HUES64 (cell line): ENCODE data around the gene RAC2. TPM values are rescaled to one million over a fixed set of nuclear protein-coding genes. Genes with fewer than 3 reads are reported as not detected.

Experiments used
- H3K27ac ChIP-seq: 2 replicates; pipeline ENCODE4 v1.7.0; 2013; ENCODE audit warnings: low read depth, low read length, inconsistent platforms
- H3K27me3 ChIP-seq: 2 replicates; pipeline ENCODE4 v1.6.1; 2013; ENCODE audit warnings: mild to moderate bottlenecking, low read length; ENCODE audit not compliant: insufficient read depth
- H3K36me3 ChIP-seq: 2 replicates; pipeline ENCODE4 v1.6.1; 2013; ENCODE audit warnings: mild to moderate bottlenecking, low read length; ENCODE audit not compliant: insufficient read depth
- H3K4me1 ChIP-seq: 2 replicates; pipeline ENCODE4 v1.6.1; 2013; ENCODE audit warnings: mild to moderate bottlenecking, low read length, moderate library complexity; ENCODE audit not compliant: insufficient read depth
- H3K4me3 ChIP-seq: 2 replicates; pipeline ENCODE4 v1.5.1; 2013; ENCODE audit warnings: mild to moderate bottlenecking, low read length, moderate library complexity
- H3K9ac ChIP-seq: 2 replicates; pipeline ENCODE4 v1.6.1; 2013; ENCODE audit warnings: mild to moderate bottlenecking, low read depth, low read length
- H3K9me3 ChIP-seq: 2 replicates; pipeline ENCODE4 v1.6.1; 2013; ENCODE audit warnings: low read depth, low read length; ENCODE audit not compliant: insufficient read depth
- WGBS: fragments of 150-250, 120-280 bp; methylation state at CpG from one replicate; pipeline ENCODE4 v1.1.7; 2013; ENCODE audit warnings: missing lambda C conversion rate; 5-methylcytosine and 5-hydroxymethylcytosine counted together
- polyA plus RNA-seq, 2 experiments: library from polyadenylated mRNA; stranded (reverse); fragments of 50-300 nt; gene quantifications; one replicate each; pipeline ENCODE4 v1.2.3, GENCODE V29; 2013

The RAC2 gene
- polyA plus RNA-seq (2013, experiment 1 of 2) = 2.0 TPM
- 3.2 TPM for polyA plus RNA-seq (2013, experiment 2 of 2)

GRCh38 chr22:37244114-37244921 lies at the start of gene RAC2:
TSS of gene RAC2 (minus strand) at chr22:37244269. CDS start at chr22:37244148, 121 bp downstream.
- H3K4me1 ChIP-seq = no peaks in the 10 kb centered on the region

GRCh38 chr22:37293172-37293571 lies 49.1 kb upstream of the RAC2 start:
- H3K27me3 ChIP-seq = no peaks in the 10 kb centered on the region
- no peak overlapping the region for H3K9ac ChIP-seq
- H3K4me3 ChIP-seq = no peak overlapping the region
- no peaks in the 10 kb centered on the region for H3K4me1 ChIP-seq
- H3K27ac ChIP-seq = no peak overlapping the region
- no peaks in the 10 kb centered on the region for H3K9me3 ChIP-seq
- 88% methylated on average over 3 of the region's 3 CpGs for WGBS
- no peaks in the 10 kb centered on the region for H3K36me3 ChIP-seq

More at GRCh38 chr22:37244114-37244921, at the start of gene RAC2:
- Histone ChIP-seq H3K9ac (no peak within 1 kb of the TSS), H3K4me3 (peak within 1 kb of the TSS; percentile 26), H3K27ac (no peak within 1 kb of the TSS), H3K27me3 (no peaks in the 10 kb centered on the region), H3K9me3 (no peaks in the 10 kb centered on the region), H3K36me3 (no peaks in the 10 kb centered on the region)
- 47% methylated on average over 23 of the region's 23 CpGs for WGBS

DNA sequence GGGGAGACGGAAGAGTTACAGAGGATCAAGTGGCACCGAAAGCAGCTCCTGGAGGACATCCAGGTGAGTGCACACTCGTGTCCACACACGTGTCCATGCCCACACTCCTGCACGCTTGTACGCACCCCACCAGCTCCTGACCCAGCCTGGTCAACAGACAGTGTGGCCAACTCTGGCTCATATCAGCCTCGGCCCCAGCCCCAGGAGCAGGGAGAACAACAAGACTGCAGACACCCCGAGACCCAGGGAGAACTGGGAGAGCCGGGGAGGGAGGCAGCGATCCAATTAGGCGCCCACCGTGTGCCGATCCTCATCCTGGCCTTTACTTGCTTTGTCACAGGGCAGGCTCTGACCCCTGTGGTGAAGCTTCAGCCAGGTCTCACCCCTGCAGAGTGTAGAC lies 48.6 kb upstream of the RAC2 start:
- no peaks in the 10 kb centered on the region for H3K36me3 ChIP-seq
- H3K9ac ChIP-seq = no peak overlapping the region
- H3K4me1 ChIP-seq = no peaks in the 10 kb centered on the region
- 88% methylated on average over 13 of the region's 13 CpGs for WGBS
- H3K27me3 ChIP-seq = no peaks in the 10 kb centered on the region
- H3K27ac ChIP-seq = no peak overlapping the region
- no peak overlapping the region for H3K4me3 ChIP-seq
- no peaks in the 10 kb centered on the region for H3K9me3 ChIP-seq

DNA sequence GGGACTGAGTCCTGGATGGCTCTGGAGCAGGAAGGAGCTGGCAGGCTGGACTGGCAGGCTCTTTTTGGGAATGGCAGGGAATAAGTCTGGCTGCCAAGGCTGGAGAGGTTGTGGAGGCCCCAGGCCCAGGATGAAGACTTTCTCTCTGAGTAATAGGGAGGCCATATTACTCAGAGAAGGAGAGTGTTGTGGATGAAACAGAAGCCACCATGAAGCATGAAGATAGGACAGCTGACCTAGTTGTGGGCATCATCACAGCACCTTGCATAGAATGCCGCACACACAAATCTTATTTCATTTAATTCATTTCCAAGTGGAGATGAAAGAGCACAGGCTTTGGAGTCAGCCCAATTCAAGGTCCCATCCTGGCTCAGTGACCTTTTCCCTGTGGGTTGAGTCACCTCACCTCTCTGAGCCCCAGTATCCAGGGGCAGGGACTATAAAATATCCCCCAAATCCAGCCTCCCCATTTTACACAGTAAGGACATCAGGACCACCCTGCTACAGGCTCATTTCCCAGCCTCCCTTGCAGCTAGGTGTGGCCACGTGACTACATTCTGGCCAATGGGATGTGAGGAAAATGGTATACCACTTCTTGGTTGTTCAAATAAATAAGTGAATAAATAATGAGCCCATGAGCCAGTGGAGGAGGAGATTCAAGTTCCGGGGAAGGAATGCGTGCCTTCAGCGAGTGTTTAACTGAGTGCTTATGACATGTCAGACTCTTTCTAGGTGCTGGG lies 47.7 kb upstream of the RAC2 start:
- no peaks in the 10 kb centered on the region for H3K27me3 ChIP-seq

DNA sequence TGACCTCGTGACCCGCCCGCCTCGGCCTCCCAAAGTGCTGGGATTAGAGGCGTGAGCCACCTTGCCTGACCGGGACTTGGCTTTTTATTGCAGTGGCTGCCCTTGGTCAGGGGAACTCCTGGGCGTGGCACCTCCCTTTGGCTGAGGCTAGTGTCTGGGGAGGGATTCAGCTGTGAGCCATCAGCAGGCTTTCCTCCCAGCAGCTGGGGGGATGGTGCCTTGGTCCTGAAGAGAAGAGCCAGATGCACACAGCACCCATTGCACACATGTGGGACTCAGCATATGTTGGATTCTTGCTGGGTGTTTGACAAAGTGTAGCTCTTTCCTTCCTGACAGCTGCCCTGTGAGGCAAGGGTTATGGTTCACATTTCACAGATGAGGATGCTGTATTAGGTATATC lies 46.7 kb upstream of the RAC2 start:
- Histone ChIP-seq H3K4me1 (no peaks in the 10 kb centered on the region), H3K9ac (no peak overlapping the region)

More for the DNA sequence above, 47.7 kb upstream of the RAC2 start:
- Histone ChIP-seq H3K9ac (no peak overlapping the region), H3K4me3 (no peak overlapping the region), H3K36me3 (no peaks in the 10 kb centered on the region), H3K9me3 (no peaks in the 10 kb centered on the region), H3K4me1 (no peaks in the 10 kb centered on the region), H3K27ac (no peak overlapping the region)
- WGBS = 94% methylated on average over 5 of the region's 5 CpGs

GRCh38 chr22:37289156-37289735 lies 45.2 kb upstream of the RAC2 start:
- H3K4me1 ChIP-seq = peaks cover 8% of the 10 kb centered on the region
- H3K36me3 ChIP-seq = no peaks in the 10 kb centered on the region
- no peak overlapping the region for H3K27ac ChIP-seq
- no peak overlapping the region for H3K4me3 ChIP-seq
- H3K9ac ChIP-seq = no peak overlapping the region
- no peaks in the 10 kb centered on the region for H3K27me3 ChIP-seq
- WGBS = 94% methylated on average over 7 of the region's 7 CpGs
- no peaks in the 10 kb centered on the region for H3K9me3 ChIP-seq

More for the DNA sequence above, 46.7 kb upstream of the RAC2 start:
- WGBS = 83% methylated on average over 7 of the region's 7 CpGs
- Histone ChIP-seq H3K36me3 (no peaks in the 10 kb centered on the region), H3K27ac (no peak overlapping the region), H3K27me3 (no peaks in the 10 kb centered on the region), H3K9me3 (no peaks in the 10 kb centered on the region), H3K4me3 (no peak overlapping the region)

DNA sequence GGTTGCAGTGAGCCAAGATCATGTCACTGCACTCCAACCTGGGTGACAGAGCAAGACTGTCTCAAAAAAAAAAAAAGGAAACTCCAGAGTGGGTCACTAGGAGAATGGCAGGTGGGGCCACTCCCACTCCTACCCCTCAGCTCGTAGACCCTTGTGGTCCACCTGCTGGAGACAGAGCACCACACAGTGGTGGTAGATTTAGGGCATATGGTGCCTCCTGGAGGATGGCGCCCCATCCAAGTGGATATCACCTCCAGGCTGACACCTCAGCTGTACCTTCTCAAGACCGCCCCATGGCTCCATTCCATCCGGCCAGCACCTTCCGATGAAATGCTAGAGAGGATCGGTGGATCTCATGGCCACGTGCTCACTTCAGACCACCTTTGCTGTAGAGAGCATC lies 44.5 kb upstream of the RAC2 start:
- peaks cover 15% of the 10 kb centered on the region for H3K4me1 ChIP-seq
- H3K27me3 ChIP-seq = no peaks in the 10 kb centered on the region
- no peaks in the 10 kb centered on the region for H3K9me3 ChIP-seq
- 94% methylated on average over 7 of the region's 7 CpGs for WGBS
- H3K36me3 ChIP-seq = no peaks in the 10 kb centered on the region
- no peak overlapping the region for H3K4me3 ChIP-seq
- no peak overlapping the region for H3K9ac ChIP-seq
- no peak overlapping the region for H3K27ac ChIP-seq

DNA sequence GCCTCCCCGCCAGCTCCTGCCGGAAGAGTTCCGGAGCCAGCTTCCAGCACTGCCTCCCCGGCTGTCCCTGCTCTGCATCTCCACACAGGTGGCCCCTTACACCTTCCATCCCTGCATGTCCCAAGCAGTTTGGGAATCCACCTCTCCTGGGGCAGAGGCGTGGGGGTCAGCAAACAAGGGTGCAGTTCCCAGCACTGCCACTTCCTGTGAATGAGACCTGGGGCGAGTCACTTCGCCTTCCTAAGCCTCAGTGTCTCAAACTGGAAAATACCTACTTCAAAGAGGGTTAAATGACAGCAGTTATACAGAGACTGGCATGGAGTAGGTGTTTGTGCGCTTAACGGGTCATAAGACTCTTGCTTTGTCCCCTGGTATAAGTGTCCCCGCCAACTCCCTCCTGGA lies 43.5 kb upstream of the RAC2 start:
- no peaks in the 10 kb centered on the region for H3K27me3 ChIP-seq
- no peak overlapping the region for H3K9ac ChIP-seq
- no peaks in the 10 kb centered on the region for H3K9me3 ChIP-seq
- H3K4me1 ChIP-seq = peaks cover 16% of the 10 kb centered on the region
- WGBS = 89% methylated on average over 10 of the region's 10 CpGs
- H3K4me3 ChIP-seq = no peak overlapping the region
- H3K36me3 ChIP-seq = no peaks in the 10 kb centered on the region
- H3K27ac ChIP-seq = no peak overlapping the region

- Histone ChIP-seq H3K4me3 (no peak overlapping the region), H3K27ac (no peak overlapping the region), H3K9me3 (no peaks in the 10 kb centered on the region), H3K9ac (no peak overlapping the region), H3K4me1 (peaks cover 16% of the 10 kb centered on the region), H3K27me3 (no peaks in the 10 kb centered on the region), H3K36me3 (no peaks in the 10 kb centered on the region)
- 93% methylated on average over 10 of the region's 10 CpGs for WGBS
Observed at GRCh38 chr22:37285937-37286336, 41.9 kb upstream of the RAC2 start.

- WGBS = 50% methylated on average over 14 of the region's 14 CpGs
- Histone ChIP-seq H3K27me3 (no peaks in the 10 kb centered on the region), H3K9ac (no peak overlapping the region), H3K4me1 (peaks cover 16% of the 10 kb centered on the region), H3K4me3 (no peak overlapping the region), H3K9me3 (no peaks in the 10 kb centered on the region), H3K36me3 (no peaks in the 10 kb centered on the region), H3K27ac (no peak overlapping the region)
Observed at GRCh38 chr22:37284805-37285355, 40.8 kb upstream of the RAC2 start.
